NT2/D1 (cell line): ENCODE measurements around the gene ADAMTS12.

Experiments used
- SUZ12 ChIP-seq: IDR thresholded peaks from 2 replicates; pipeline ENCODE4 v1.6.1; 2011; ENCODE audit not compliant: insufficient read length, insufficient read depth; ENCODE audit errors: extremely low read depth
- YY1 ChIP-seq: IDR thresholded peaks from 2 replicates; pipeline ENCODE4 v1.6.1; 2011; ENCODE audit not compliant: insufficient read length, insufficient read depth
- ZNF274 ChIP-seq: IDR thresholded peaks from 2 replicates; pipeline ENCODE4 v1.6.1; 2011; ENCODE audit warnings: mild to moderate bottlenecking, low read depth, low read length

GRCh38 chr5:33880319-33880718 is 11.5 kb downstream of the ADAMTS12 start:
- TF ChIP-seq ZNF274 (no peak), SUZ12 (no peak), YY1 (no peak)
